Renal cortical epithelial cell (primary cell): ENCODE data around the gene GYPB. TPM values are rescaled to one million over a fixed set of nuclear protein-coding genes. Genes with fewer than 3 reads are reported as not detected.

Experiments
- total RNA-seq: library from RNA; depleted of rRNA; stranded (reverse); fragments of >200 nt; gene quantifications from 2 replicates; pipeline ENCODE4 v1.2.3, GENCODE V29; 2014

Gene GYPB
- total RNA-seq, 1 donor from 2014 or later, result not detected

Other genes starting within 250 kb of the GYPB start
- gene GYPE, start 113.8 kb downstream of the GYPB start, total RNA-seq, result not detected in 2 replicates
- gene GYPA, start 121.3 kb upstream of the GYPB start, total RNA-seq, result not detected in 2 replicates